Endothelial cell of umbilical vein (primary cell): ENCODE measurements around the gene DYNC1H1.

ENCODE experiments used
- CTCF ChIP-seq, 2 donors: IDR thresholded peaks; 1 replicate in 1 of 2; 2 replicates in 1 of 2; pipeline ENCODE4 v1.5.1; 2011; ENCODE audit warnings: low read length in 2 of 2, mild to moderate bottlenecking in 2 of 2, moderate library complexity in 2 of 2, control low read depth in 1 of 2, inconsistent platforms in 1 of 2, low read depth in 1 of 2; ENCODE audit not compliant: insufficient read depth in 1 of 2; ENCODE audit errors: extremely low read depth in 1 of 2
- EZH2 ChIP-seq: IDR thresholded peaks from 2 replicates; pipeline ENCODE4 v1.6.1; 2012; ENCODE audit warnings: borderline replicate concordance, low read depth, mild to moderate bottlenecking, moderate library complexity, low read length, inconsistent platforms; ENCODE audit not compliant: severe bottlenecking
- FOS ChIP-seq: IDR thresholded peaks from 2 replicates; pipeline ENCODE4 v1.6.1; 2011; ENCODE audit warnings: mild to moderate bottlenecking, low read length, moderate library complexity, borderline replicate concordance; ENCODE audit not compliant: insufficient read depth
- JUN ChIP-seq: IDR thresholded peaks from 2 replicates; pipeline ENCODE4 v1.6.1; 2011; ENCODE audit warnings: borderline replicate concordance, low read depth; ENCODE audit not compliant: insufficient read length, insufficient read depth
- MAX ChIP-seq: IDR thresholded peaks from 2 replicates; pipeline ENCODE4 v1.6.1; 2011; ENCODE audit not compliant: insufficient read depth, insufficient read length
- MYC ChIP-seq: IDR thresholded peaks from one replicate; pipeline ENCODE4 v1.6.1; 2011; ENCODE audit warnings: mild to moderate bottlenecking, low read depth, low read length
- POLR2A ChIP-seq: IDR thresholded peaks from 2 replicates; pipeline ENCODE4 v1.6.1; 2012; ENCODE audit warnings: low read depth, mild to moderate bottlenecking, control low read depth, low read length
- POLR2AphosphoS5 ChIP-seq: IDR thresholded peaks from 2 replicates; pipeline ENCODE4 v1.6.1; 2012; ENCODE audit warnings: low read depth, mild to moderate bottlenecking, control low read depth, low read length, moderate library complexity; ENCODE audit not compliant: insufficient read depth

- TF ChIP-seq CTCF (IDR thresholded peaks at IDR 0.05; ENCODE audit: extremely low read depth in 1 of 2, insufficient read depth in 1 of 2, low read depth in 1 of 2, low read length in 2 of 2) (peak; percentile 81 to 88), POLR2A (no peak), POLR2AphosphoS5 (no peak), JUN (no peak), EZH2 (no peak), MYC (no peak), MAX (no peak), FOS (no peak)
Measured at GRCh38 chr14:102096569-102097188, 132.3 kb downstream of the DYNC1H1 start.
